HG03460 (cell line): ENCODE measurements around the gene DNMT3B.

Experiments
- ATAC-seq: cut with Tn5 transposase; IDR thresholded peaks from one replicate; pipeline ENCODE4 v1.9.1; 2021; ENCODE audit not compliant: unreplicated experiment

Gene DNMT3B

GRCh38 chr20:32820698-32821377, 58.7 kb downstream of the DNMT3B start:
- no peak for ATAC-seq

- ATAC-seq, result no peak
Observed at GRCh38 chr20:32822225-32822624, 60.0 kb downstream of the DNMT3B start.

DNA sequence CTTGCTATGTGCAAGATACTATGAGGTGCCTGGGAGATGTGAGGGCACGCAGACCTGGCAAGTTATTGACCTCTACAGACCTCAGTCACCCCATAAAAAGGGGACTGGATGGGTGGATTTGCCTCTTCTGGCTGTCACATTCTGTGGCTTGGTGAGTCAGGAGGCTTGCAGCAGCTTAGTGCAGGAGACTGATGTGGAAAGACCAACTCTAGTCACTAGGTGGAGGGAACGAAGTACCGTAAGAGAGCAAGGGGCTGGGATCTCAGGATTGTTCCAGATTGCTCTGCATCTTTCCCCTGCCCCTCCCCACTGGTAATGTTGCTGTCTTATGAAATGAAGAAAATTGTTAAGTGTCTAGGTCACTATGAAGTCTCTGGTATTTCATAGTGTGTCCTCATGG, 60.9 kb downstream of the DNMT3B start:
- ATAC-seq, result no peak

DNA sequence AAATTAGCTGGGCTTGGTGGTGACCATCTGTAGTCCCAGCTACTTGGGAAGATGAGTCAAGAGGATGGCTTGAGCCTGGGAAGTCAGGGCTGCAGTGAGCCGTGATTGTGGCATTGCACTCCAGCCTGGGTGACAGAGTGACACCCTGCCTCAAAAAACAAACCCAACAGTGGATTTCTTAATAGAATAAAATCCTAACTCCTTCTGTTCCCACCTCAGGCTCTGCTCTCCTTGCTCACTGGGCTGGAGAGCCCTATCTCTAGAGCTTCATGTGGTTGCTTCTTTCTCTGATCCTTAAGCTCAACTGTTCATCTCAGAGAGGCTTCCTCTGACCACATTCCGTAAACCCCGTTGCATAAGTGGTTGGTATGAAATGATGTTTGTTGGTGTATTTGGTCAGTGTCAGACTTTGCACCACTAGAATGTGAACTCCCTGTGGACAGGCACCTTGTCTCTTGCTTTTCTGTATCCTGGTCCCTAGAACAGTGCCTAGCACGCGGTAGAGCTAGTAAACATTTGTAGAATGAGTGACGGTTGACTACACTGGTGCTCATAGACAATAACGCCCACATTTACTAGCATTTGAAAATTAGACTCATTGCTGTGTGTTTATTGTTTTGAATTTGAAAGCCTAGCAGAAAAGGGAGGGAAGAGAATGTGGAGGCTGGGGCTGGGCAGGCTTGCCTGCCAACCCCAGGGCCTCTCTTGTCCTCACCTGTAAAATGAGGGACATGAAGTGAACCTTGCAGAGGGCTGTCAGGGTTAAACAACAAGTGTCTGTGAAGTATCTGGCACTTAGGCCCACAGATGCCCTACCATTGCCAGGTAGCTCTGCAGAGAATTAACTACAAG, 61.8 kb downstream of the DNMT3B start:
- no peak for ATAC-seq

DNA sequence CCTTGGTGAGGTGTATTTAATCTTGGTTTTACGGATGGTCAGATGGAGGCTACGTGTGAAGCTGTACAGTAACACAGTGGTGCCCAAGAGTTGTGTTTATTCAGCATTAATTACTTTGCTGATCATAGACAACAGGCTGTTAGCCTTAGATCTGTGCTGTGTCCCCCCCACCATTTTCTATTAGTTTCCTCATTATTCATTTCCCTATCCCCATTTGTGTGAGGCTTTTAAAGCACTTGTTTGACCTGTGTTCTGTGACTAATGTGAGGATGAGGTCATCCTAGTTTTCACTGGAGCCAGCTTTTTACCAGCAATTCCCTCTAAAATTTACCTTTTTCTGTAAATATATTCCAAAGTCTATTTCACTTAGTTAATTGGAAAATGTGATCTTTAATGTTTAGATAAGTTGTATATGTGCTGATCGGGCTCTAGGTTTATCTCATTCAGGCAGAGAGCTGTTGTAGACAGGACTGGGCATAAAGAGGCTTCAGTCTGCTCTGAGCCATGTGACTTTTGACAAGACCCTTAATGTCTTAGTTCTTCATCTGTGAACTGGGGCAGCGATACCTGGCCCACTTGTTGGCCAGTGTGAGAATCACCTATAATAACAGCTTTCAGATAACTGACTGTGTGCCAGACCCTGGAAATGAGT, 66.0 kb downstream of the DNMT3B start:
- ATAC-seq, result no peak

- no peak for ATAC-seq
Observed at GRCh38 chr20:32829311-32830005, 67.3 kb downstream of the DNMT3B start.

DNA sequence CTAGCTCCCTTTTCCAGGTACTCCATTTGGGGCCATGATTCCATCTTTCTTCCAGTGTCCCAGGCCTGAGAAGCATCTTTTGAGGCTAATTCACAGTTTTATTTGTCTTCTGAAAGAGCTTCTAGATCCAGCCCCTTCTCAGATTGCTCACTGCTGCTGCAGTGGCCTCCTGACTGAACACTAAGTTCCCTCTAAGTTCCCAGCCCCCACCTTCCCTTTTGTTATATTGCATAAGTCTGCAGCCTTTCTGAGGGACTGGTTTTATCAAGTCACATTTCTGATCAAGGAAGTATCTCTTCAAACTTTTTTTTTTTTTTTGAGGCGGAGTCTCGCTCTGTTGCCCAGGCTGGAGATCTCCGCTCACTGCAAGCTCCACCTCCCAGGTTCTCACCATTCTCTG, 68.3 kb downstream of the DNMT3B start:
- no peak for ATAC-seq

DNA sequence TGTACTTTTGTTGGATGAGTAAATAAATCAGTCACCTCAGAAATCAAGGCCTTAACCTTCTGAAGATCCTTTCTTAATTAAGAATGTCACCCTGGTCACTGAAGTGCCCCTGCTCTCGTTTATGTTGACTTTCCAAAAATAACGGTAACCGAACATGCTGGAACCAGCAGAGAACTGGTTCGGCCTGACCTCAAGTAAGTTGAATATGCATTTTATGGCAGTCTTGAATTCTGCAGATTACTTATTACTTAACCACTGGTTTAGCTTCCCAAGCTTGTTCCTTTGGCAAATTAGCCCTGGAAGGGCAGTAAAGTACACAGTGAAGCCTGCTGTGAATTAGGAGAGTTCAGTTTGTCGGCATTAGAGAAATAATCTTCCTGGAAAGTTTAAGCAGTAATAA, 69.8 kb downstream of the DNMT3B start:
- ATAC-seq, result no peak

- no peak for ATAC-seq
Observed at GRCh38 chr20:32832664-32833063, 70.5 kb downstream of the DNMT3B start.

GRCh38 chr20:32834972-32835371, 72.8 kb downstream of the DNMT3B start:
- ATAC-seq, result no peak

GRCh38 chr20:32837157-32837556, 75.0 kb downstream of the DNMT3B start:
- ATAC-seq, result no peak

DNA sequence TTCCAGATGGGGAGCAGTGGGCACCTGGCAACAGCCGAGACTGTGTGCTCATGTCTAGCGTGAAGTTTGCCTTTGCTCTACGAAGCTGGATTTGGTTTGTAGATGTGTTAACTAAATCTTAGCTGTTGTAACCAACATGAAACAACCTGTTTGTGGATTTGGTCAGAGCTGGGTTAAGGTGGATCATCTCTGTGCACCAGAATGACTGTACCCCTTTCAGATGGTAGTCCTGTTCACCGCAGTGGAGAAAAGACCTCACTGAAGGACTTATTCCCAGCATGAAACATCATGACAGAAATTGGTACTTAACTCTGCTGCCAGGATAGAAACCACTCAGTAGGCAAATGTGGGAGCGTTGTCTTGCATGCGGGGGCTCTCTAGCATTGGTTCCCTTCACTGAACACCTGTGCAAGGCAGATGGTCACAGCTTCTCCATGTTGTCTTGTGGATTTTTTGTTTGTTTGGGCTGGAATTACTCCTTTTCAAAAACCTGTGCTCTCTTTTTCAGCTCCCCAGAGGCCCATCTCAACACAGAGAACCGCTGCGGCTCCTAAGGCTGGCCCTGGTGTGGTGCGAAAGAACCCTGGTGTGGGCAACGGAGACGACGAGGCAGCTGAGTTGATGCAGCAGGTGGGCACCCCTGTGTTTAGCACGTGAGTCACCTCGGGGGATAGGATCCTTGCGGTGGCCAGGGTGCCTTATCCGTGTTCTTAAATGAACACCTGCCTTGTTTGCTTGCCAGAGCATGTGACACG, 77.2 kb downstream of the DNMT3B start:
- ATAC-seq, result no peak

- ATAC-seq, result no peak
Observed at GRCh38 chr20:32839982-32840285, 77.7 kb downstream of the DNMT3B start.

- ATAC-seq, result no peak
Observed at GRCh38 chr20:32841174-32841573, 79.0 kb downstream of the DNMT3B start.

- no peak for ATAC-seq
Observed at GRCh38 chr20:32841632-32842031, 79.4 kb downstream of the DNMT3B start.

DNA sequence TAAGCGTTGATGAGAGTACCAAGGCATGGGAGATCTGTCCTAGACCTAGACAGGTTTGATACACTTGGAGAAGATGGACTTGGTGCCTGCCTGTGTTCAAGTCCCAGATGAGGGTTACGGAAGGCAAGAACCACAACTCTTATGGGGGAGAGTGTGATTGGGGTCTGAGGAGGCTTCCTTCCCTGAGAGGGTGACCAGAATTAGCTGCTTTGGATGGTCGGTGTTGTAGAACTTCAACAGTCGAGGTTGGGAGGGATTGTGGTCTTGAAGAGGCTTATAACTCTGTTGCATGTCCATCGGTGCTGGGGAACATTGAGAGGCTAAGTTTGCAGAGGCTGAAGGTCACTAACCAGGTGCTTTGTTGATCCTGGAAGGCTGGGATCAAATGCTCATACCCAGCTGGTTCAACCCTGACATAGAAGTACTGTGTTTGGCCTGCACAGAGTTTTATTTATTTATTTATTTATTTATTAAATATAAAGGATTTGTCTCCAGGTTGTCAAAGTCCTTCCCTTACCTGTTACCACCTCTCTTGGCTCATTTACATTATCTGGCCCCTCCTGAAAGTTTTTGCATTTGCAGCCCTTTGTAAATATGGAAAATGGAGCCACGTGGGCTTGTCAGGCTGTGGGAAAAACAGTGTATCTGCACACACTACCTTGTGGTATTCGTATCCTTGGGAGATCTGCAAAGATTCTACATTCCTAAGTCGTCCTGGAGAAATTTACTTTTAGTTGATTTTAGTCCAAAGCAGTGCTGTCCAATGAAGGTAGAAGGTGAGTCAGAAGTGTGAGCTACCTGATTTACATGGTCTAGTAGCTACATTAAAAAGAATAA, 80.7 kb downstream of the DNMT3B start:
- ATAC-seq, result no peak

DNA sequence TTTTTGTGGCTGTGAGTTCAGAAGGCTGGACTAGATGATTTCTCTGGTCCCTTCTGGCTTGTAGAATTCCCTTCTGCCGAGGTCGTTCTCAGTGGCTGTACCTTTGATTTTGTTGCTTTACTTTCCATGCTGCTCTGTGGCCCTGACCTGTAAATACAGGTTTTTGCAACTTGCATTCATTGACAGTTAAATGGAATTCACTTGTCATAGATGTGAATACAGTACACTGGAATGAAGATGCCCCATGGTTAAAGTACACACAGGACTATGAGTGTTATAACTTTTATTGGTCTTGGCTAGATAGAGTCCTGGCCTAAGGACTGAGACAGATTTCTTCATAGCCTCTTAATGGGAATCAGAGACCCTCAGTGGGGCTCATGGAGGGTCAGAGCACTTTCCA, 83.6 kb downstream of the DNMT3B start:
- ATAC-seq, result no peak

DNA sequence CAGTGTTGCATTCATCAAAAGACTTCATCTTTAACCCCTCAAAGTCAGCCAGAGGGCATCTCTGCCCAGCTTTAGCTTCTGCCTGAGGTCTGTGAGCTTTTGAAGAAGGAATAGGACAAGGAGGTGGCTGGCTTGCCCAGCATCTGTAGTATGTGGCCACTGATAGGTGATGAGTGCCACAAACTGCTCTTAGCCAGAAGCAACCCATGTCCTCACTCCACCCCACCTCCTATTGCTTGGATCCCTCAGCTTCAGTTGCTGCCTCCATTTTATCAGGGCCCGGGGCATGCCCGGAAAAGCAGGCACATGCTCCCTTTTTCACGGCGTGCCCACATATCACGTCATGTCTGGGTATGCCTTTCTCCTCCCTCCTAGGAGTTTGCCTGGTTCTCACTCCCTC, 84.7 kb downstream of the DNMT3B start:
- ATAC-seq, result no peak

- ATAC-seq, result no peak
Observed at GRCh38 chr20:32847964-32848363, 85.8 kb downstream of the DNMT3B start.

DNA sequence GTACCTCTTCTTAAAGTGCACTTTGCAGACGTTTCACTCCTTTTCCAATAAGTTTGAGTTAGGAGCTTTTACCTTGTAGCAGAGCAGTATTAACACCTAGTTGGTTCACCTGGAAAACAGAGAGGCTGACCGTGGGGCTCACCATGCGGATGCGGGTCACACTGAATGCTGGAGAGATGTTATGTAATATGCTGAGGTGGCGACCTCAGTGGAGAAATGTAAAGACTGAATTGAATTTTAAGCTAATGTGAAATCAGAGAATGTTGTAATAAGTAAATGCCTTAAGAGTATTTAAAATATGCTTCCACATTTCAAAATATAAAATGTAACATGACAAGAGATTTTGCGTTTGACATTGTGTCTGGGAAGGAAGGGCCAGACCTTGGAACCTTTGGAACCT, 86.7 kb downstream of the DNMT3B start:
- no peak for ATAC-seq
